UCSD-AML1 (cell line): ENCODE data around the gene ADGRF4.
"Not testable (repeated sequence)": the region's sequence is repeated elsewhere in the genome, so short reads cannot be mapped to it uniquely, and the experiment has no call there.

Experiments used
- DNase-seq: peaks from one replicate; lab custom pipeline; 2025; ENCODE audit not compliant: unreplicated experiment; lab: John Stamatoyannopoulos, UW

The ADGRF4 gene

DNA sequence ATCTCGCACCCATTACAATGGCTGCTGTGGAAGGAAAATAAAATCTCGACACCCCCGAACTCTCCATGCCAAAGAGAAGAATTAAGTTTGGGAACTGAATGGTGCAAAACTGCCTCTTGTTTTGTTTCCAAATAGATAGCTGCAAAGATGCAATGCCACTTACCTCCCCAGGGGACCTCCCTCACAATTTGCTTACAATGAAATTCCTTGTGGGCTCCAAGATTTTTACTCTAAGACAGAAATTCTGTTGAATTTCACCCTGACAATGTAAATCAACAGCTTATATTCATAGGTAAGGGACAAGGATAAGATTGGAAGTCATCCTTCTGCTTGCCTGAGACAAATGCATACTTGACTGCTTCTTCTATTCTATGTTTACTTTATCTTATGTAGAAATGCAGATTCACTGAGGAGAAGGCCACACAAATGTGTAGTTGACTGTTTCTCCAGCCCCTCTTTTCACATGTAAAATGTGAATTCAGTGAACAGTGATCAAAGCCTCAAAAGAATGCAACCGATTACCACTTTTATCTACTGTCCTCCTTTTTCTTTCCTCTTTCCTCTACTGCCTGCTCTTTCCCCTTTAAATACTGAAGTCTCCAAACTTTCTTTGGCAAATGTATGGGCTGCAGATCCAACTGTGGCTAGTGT, 36.6 kb downstream of the ADGRF4 start:
- DNase-seq = no peak

DNA sequence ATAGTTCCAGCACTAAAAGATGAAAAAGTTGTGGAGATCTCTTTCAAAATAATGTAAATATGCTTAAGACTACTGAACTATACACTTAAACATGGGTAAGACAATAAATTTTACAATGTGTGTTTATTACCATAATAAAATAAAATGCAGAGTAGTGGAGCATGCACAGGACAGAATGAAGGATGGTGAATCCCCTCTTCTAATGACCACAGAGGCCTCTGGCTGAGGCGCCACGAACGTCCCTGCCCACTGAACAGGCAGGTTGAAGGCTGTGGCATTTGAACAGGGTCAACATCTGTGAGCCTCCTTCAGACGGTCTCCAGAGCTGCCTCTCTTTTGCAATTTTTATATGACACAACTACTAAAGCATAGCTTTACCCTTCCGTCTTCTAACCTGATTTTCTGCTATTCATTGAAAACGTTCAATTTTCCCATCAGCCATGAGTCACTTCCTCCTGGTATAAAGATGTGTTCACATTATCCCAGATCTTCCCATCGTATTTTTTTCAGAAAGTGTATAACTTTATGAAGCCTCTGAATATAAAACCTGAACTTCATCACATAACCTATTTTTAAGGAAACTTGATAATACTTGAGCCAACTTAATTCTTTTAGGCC, 37.8 kb downstream of the ADGRF4 start:
- no peak for DNase-seq

DNA sequence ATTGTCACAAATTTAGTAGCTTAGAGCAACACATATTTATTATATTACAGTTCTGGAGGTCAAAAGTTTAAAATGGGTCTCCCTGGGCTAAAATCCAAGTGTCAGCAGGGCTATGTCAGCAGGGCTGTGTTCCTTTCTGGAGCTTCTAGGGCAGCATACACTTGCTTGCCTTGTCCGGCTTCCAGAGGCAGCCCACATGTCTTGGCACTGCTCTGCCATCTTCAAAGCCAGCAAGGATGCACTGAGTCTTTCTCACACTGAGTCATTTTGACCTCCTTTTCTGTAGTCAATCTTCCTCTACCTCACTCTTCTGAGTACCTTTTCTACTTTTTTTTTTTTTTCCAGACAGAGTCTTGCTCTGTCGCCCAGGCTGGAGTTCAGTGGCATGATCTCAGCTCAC, 39.0 kb downstream of the ADGRF4 start:
- no peak for DNase-seq

DNA sequence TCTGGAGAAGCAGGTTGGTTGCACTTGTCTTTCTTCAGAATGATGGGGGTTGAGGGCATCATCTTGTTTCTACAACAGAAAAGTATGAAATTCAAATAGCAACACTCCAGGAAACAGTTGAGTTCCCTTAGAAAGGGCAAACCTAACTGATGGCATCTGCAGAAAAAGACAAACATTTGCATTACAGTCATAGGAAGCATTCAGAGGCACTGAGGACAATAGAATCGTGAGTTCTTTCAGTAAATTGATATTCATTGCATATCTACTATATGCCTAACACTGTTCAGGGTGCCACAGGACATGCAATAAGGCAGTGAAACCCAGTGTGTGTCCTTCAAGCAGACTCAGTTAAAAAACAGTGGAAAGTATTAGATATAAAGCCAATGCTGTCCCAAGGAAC, 42.3 kb downstream of the ADGRF4 start:
- no peak for DNase-seq

DNA sequence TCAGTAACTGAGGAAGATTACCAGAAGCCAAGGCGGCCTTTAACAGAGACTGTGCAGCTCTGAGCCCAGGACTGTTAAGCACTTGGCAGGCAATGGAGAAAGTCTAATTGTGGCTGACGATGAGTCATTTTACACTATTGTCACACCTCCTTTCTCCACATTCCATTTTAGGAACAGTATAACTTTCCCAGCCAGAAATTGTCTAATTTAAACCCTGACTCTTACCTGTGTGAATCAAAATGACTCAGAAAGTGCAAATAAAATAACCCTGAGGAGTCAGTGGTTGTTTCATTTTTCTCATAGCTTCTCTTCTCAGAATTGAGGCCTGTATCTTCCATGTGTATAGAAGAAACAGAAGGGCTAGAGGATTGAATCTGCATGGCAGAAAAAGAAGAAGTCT, 43.4 kb downstream of the ADGRF4 start:
- no peak for DNase-seq

DNA sequence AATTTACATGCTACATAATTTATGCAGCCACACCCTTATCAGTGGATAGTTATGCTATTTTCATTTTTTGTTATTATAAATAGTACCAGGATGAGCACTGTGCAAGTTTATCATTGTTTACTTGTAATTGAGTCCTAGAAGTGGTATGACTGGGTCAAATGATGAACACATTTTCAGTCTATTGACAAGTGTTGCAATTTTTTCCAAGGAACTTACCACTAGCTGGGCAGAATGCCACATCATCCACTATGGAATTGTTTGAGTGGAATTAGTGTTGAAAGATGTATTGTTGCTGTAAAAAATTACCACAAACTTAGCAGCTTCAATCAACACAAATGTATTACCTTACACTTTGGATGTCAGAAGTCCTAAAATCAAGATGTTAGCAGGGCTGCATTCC, 45.4 kb downstream of the ADGRF4 start:
- DNase-seq = no peak

DNA sequence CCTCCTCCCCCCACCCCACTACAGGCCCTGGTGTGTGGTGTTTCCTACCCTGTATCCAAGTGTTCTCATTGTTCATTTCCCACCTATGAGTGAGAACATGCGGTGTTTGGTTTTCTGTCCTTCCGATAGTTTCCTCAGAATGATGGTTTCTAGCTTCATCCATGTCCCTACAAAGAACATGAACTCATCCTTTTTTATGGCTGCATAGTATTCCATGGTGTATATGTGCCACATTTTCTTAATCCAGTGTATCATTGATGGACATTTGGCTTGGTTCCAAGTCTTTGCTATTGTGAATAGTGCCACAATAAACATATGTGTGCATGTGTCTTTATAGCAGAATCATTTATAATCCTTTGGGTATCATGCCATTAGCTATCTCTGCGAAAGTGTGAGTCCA, 46.9 kb downstream of the ADGRF4 start:
- not testable (repeated sequence) for DNase-seq

DNA sequence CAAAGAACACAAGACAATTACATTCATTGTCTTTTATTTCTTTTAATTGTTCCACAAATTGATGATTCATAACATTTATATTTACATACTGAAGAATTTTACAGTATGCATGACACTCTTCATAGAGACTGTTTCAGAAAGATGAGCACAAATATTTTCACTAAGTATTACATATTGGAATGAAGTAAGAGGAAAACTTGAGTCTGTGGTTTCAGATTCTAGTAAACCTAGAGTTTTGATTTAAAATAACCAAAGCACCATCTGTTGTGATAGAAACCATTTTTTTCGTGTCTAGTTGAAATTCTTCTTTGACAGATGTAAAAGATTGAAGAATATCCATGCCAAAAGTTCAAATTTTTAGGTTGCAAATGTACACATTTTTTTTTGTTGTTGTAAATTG, 51.4 kb downstream of the ADGRF4 start:
- no peak for DNase-seq

DNA sequence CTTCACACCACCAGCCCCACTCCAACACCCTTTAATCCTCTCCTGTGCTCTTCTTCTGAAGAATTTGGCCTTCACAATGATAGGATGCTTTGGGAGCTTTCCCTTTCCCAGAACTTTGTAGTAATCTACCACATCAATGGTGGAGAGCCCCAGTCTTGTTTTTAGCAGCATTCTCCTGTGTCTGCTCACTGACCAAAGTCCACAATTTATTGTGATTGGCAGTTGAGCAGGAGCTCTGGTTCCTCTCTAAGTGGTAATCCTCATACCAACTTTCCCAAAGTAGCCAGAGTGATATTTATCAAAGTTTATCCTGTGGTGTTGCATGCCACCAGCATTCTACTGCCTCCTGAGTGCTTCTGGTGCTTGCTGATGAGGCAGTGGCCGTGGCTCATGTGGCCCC, 54.4 kb downstream of the ADGRF4 start:
- DNase-seq = no peak

DNA sequence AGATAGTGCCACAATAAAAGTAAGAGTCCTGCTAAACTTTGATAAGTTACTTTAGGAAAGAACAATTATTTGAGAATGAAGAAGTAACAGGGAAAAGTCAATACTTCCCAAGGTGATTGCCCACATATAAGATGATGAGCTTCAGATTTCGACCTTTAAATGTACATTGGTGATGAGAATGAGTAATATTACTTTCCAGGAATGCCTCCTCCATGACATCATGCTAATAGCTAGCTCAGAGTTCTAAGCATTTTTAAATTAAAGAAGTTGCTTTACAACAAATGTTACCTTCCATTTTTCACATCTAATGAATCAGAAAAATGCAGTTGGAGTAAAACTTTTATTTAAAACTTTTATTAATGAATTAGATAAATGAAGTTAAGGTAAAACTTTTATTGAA, 61.0 kb downstream of the ADGRF4 start:
- no peak for DNase-seq

DNA sequence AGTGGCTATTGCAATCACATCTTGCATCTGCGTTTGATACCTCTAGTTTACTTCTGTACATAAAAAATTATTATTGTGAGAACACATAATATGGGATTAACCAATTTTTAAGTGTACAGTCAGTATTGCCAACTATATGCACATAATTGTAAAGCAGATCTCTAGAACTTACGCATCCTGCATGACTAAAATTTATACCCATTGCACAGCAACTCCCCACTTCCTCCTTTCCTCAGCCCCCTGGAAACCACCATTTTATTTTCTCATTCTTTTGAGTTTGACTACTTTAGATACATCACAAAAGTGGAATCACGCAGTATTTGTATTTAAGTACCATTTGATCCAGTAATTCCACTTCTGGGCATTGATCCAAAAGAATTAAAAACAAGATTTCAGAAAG, 64.1 kb downstream of the ADGRF4 start:
- no peak for DNase-seq

DNA sequence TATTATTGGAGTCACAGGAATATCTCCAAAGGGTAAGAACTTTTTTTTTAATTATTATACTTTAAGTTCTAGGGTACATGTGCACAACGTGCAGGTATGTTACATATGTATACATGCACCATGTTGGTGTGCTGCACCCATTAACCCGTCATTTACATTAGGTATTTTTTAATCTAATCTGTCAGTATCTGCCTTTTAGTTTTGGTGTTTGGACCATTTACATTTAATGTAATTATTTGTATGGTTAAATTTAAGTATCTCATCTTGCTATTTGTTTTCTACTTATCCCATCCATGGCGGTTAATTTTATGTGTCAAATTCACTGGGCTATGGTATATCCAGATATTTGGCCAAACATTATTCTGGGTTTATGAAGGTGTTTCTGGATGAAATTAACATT, 68.1 kb downstream of the ADGRF4 start:
- no peak for DNase-seq

DNA sequence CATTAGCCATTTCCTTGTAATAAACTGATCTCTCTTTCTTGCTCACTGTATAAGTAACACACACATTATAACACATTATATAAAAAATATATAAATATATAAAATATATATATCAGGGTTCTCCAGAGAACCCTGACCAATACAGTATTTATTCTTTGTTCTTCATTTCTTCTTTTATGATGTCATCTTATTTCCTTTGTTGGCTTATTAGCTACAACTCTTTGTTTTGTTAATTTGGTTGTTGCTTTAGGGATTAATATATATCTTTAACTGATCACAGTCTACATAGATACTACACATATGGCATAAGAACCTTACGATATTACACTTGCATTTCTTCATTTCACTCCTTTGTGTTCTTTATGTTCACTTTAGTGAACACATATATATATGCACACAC, 68.7 kb downstream of the ADGRF4 start:
- no peak for DNase-seq

DNA sequence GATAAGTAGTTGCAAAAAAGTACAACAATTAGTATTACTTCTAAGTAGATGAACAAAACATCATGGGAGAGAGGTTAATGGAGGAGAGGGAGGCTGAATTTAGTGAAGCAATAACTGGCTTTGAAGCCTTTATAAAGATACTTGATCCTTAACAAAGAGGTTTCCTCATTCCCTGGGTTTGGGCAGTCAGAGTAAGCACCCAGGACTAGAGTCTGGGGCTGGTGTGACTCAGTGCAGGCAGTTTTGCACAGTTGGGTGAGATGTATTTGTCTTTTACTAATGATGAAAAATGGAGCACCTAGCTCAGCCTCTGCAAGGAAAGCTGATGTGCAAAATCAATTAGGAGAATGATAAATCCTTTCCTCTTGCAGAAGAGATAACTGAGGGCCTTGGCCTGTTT, 71.6 kb downstream of the ADGRF4 start:
- DNase-seq = no peak
